Smooth muscle cell (in vitro differentiated cells): ENCODE results near the gene KRTAP4-1. TPM values are rescaled to one million over a fixed set of nuclear protein-coding genes. Genes with fewer than 3 reads are reported as not detected.

Experiments used
- DNase-seq: peaks from one replicate; lab custom pipeline; 2025; ENCODE audit not compliant: unreplicated experiment; lab: John Stamatoyannopoulos, UW
- H2AFZ ChIP-seq: fragments of 200-600 bp; sonication (generic); 2 replicates; pipeline ENCODE4 v1.6.0; 2016; ENCODE audit warnings: antibody characterized with exemption, low read depth, mild to moderate bottlenecking
- H3F3A ChIP-seq: fragments of 200-600 bp; sonication (generic); 2 replicates; pipeline ENCODE4 v1.6.0; 2017; ENCODE audit warnings: antibody characterized with exemption, low read depth
- H3K27ac ChIP-seq: fragments of 200-600 bp; sonication (generic); 2 replicates; pipeline ENCODE4 v1.5.1; 2016; ENCODE audit warnings: low read depth, mild to moderate bottlenecking
- H3K27me3 ChIP-seq: fragments of 200-600 bp; sonication (generic); 2 replicates; pipeline ENCODE4 v1.6.1; 2016; ENCODE audit warnings: low read depth, mild to moderate bottlenecking
- H3K36me3 ChIP-seq: fragments of 200-600 bp; sonication (generic); 2 replicates; pipeline ENCODE4 v1.5.1; 2016; ENCODE audit warnings: low read depth
- H3K4me1 ChIP-seq: fragments of 200-600 bp; sonication (generic); 2 replicates; pipeline ENCODE4 v1.5.1; 2016; ENCODE audit warnings: low read depth
- H3K4me2 ChIP-seq: fragments of 200-600 bp; sonication (generic); 2 replicates; pipeline ENCODE4 v1.6.0; 2016; ENCODE audit warnings: mild to moderate bottlenecking
- H3K4me3 ChIP-seq: fragments of 200-600 bp; sonication (generic); 2 replicates; pipeline ENCODE4 v1.5.1; 2016; ENCODE audit warnings: mild to moderate bottlenecking
- H3K79me2 ChIP-seq: fragments of 200-600 bp; sonication (generic); 2 replicates; pipeline ENCODE4 v1.6.0; 2016; ENCODE audit warnings: low read depth, mild to moderate bottlenecking
- H3K9ac ChIP-seq: fragments of 200-600 bp; sonication (generic); 2 replicates; pipeline ENCODE4 v1.6.0; 2016; ENCODE audit warnings: low read depth
- H3K9me3 ChIP-seq: fragments of 200-600 bp; sonication (generic); replicated peaks from 2 replicates; pipeline ENCODE4 v1.5.1; 2016; ENCODE audit warnings: low read depth
- H4K20me1 ChIP-seq: fragments of 200-600 bp; sonication (generic); 2 replicates; pipeline ENCODE4 v1.6.0; 2016; ENCODE audit warnings: low read depth
- WGBS: methylation state at CpG from one replicate; pipeline ENCODE4 v1.1.7; 2016; ENCODE audit warnings: low lambda C conversion rate; 5-methylcytosine and 5-hydroxymethylcytosine counted together
- polyA plus RNA-seq: library from polyadenylated mRNA; unstranded; fragments of >200 nt; fragmentation: Nextera tagmentation; extraction: Ambion mirVana; gene quantifications from 2 replicates; pipeline ENCODE4 v1.2.1, GENCODE V29; 2016
- total RNA-seq: library from RNA; depleted of rRNA; stranded (reverse); fragments of >200 nt; gene quantifications from 2 replicates; pipeline ENCODE4 v1.2.3, GENCODE V29; 2014
- TF ChIP-seq, protein P1 (sequence below): fragments of 200-600 bp; sonication (generic); IDR thresholded peaks from 2 replicates; pipeline ENCODE4 v1.5.1; 2017; ENCODE audit warnings: borderline replicate concordance, mild to moderate bottlenecking, antibody characterized with exemption; ENCODE audit not compliant: insufficient read depth, poor library complexity, severe bottlenecking

KRTAP4-1 gene
- total and polyA plus RNA-seq, 2 experiments from 2014 or later: not detected

DNA sequence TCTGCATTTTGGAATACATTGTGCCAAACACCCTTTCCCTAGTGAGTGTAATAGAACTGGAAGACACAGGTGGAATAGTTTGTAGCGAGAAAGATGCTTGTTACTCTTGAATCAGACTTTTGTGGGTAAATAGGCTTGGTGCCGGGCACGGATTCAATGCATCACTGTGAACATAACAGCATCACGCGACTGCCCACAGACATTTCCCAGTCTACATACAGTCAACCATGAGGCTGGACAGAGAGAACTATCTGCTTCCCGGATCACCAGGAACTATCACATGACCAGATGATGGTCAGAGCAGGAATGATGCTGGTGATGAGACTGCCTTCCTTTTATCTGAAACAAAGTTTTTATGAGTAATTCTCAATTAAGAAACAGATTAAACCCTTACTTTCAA, 41.3 kb upstream of the KRTAP4-1 start:
- Histone ChIP-seq H3F3A (no peaks in the 10 kb centered on the region), H3K4me1 (no peaks in the 10 kb centered on the region), H4K20me1 (no peaks in the 10 kb centered on the region), H3K4me2 (no peak overlapping the region), H3K36me3 (no peaks in the 10 kb centered on the region), H3K79me2 (no peaks in the 10 kb centered on the region), H3K9ac (no peak overlapping the region), H3K9me3 (no peaks in the 10 kb centered on the region), H2AFZ (no peak overlapping the region), H3K27me3 (peaks cover 19% of the 10 kb centered on the region), H3K4me3 (no peak overlapping the region), H3K27ac (no peak overlapping the region)
- no peak for DNase-seq
- WGBS: 95% methylated on average over 6 of the region's 6 CpGs
- TF ChIP-seq, protein P1, sequence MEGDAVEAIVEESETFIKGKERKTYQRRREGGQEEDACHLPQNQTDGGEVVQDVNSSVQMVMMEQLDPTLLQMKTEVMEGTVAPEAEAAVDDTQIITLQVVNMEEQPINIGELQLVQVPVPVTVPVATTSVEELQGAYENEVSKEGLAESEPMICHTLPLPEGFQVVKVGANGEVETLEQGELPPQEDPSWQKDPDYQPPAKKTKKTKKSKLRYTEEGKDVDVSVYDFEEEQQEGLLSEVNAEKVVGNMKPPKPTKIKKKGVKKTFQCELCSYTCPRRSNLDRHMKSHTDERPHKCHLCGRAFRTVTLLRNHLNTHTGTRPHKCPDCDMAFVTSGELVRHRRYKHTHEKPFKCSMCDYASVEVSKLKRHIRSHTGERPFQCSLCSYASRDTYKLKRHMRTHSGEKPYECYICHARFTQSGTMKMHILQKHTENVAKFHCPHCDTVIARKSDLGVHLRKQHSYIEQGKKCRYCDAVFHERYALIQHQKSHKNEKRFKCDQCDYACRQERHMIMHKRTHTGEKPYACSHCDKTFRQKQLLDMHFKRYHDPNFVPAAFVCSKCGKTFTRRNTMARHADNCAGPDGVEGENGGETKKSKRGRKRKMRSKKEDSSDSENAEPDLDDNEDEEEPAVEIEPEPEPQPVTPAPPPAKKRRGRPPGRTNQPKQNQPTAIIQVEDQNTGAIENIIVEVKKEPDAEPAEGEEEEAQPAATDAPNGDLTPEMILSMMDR: no peak

DNA sequence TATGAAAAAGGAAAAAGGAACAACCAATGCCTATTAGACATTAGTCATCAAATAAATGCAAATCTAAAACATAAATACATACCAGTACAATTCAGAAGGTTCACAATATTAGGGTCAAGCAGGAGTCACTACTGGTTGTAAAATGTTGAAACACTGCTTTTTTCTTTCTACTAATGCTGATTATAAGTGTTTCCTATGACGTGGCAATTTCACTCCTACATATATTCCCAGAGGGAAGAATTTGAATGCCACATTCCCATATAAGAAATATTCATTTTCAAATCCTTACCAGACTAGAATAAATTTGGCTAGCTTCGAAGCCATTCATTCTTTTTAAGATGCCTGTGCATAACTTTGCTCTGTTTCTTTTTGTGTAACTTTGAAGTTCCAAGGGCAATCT, 39.1 kb upstream of the KRTAP4-1 start:
- WGBS: 79% methylated on average over 2 of the region's 2 CpGs
- Histone ChIP-seq H4K20me1 (no peaks in the 10 kb centered on the region), H3K36me3 (no peaks in the 10 kb centered on the region), H3K4me3 (no peak overlapping the region), H3F3A (no peaks in the 10 kb centered on the region), H3K27ac (no peak overlapping the region), H3K9ac (no peak overlapping the region), H3K27me3 (peaks cover 12% of the 10 kb centered on the region), H2AFZ (no peak overlapping the region), H3K79me2 (no peaks in the 10 kb centered on the region), H3K4me2 (no peak overlapping the region), H3K4me1 (no peaks in the 10 kb centered on the region), H3K9me3 (no peaks in the 10 kb centered on the region)
- DNase-seq: no peak
- TF ChIP-seq, protein P1: no peak

DNA sequence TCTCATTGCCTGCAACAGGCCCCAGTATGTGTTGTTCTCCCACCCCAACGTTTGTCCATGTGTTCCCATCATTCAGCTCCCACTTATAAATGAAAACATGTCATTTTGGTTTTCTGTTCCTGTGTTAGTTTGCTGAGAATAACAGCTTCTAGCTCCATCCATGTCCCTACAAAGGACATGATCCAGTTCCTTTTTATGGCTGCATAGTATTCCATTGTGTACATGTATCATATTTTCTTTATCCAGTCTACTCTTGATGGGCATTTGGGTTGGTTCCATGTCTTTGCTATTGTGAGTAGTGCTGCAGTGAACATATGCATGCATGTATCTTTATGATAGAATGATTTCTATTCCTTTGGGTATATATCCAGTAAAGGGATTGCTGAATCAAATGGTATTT, 31.0 kb upstream of the KRTAP4-1 start:
- Histone ChIP-seq H3K79me2 (no peaks in the 10 kb centered on the region), H3K27ac (no peak overlapping the region), H3K27me3 (no peaks in the 10 kb centered on the region), H3F3A (no peaks in the 10 kb centered on the region), H4K20me1 (no peaks in the 10 kb centered on the region), H2AFZ (no peak overlapping the region), H3K9me3 (no peaks in the 10 kb centered on the region), H3K36me3 (no peaks in the 10 kb centered on the region), H3K4me1 (no peaks in the 10 kb centered on the region), H3K4me2 (no peak overlapping the region), H3K9ac (no peak overlapping the region), H3K4me3 (no peak overlapping the region)
- 90% methylated on average over 1 of the region's 1 CpG for WGBS
- no peak for DNase-seq
- TF ChIP-seq, protein P1: no peak

DNA sequence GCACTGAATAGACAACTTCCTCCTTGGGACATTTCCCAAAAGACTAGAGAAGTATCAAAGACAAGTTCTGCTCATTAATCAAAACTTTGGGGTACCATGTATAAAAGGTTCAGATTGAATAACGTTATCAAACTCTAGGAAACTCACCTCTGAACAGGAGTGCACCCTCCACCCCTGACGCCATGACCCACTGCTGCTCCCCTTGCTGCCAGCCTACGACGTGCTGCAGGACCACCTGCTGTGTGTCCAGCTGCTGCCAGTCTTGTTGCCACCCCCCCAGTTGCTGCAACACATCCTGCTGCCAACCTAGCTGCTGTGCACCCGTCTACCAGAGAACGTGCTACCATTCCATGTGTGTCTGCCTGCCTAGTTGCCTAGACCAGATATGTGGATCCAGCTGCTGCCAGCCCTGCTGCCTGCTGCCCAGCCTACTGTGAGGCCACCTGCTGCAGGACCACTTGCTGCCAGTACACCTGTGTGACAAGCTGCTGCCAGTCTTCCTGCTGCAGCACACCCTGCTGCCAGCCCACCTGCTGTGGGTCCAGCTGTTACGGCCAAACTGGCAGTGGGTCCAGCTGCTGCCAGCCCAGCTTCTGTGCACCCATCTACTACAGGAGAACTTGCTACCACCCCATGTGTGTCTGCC, 27.9 kb upstream of the KRTAP4-1 start:
- Histone ChIP-seq H3K4me2 (no peak overlapping the region), H2AFZ (no peak overlapping the region), H3K9me3 (no peaks in the 10 kb centered on the region), H3F3A (no peaks in the 10 kb centered on the region), H3K9ac (no peak overlapping the region), H3K36me3 (no peaks in the 10 kb centered on the region), H3K79me2 (no peaks in the 10 kb centered on the region), H3K4me3 (no peak overlapping the region), H4K20me1 (no peaks in the 10 kb centered on the region), H3K27me3 (no peaks in the 10 kb centered on the region), H3K27ac (no peak overlapping the region), H3K4me1 (no peaks in the 10 kb centered on the region)
- WGBS: 82% methylated on average over 7 of the region's 7 CpGs
- no peak for DNase-seq
- TF ChIP-seq, protein P1: no peak
